HCT116 (cell line): ENCODE measurements around the gene DNAJC7. TPM values are rescaled to one million over a fixed set of nuclear protein-coding genes. Genes with fewer than 3 reads are reported as not detected.

Source experiments
- ATAC-seq: fragments of 200-7000 bp; cut with Tn5 transposase; 2 replicates; pipeline ENCODE4 v1.9.1; 2020; ENCODE audit warnings: mild to moderate bottlenecking, moderate library complexity
- BruUV-seq: library from RNA; stranded (reverse); fragments of 400-500 nt; replicated peaks from 2 replicates; lab custom pipeline; 2021; lab: Mats Ljungman, UMichigan
- CTCF ChIA-PET: fragments of 300-600 bp; sonication (Branson Sonifier 250); formaldehyde crosslinking; loops from one replicate; lab custom pipeline; 2021; ENCODE audit warnings: antibody characterized with exemption; lab: Charles Lee
- POLR2A ChIA-PET: fragments of 300-600, 350-600 bp; sonication (Branson Sonifier 250); formaldehyde crosslinking; loops from one replicate; lab custom pipeline; 2021; ENCODE audit warnings: antibody characterized with exemption; lab: Charles Lee
- RAD21 ChIA-PET, 2 experiments: fragments of 300-600 bp; sonication (Branson Sonifier 250); formaldehyde crosslinking; loops; one replicate each; lab custom pipeline; 2023; ENCODE audit warnings: low total read pairs in 2 of 2; ENCODE audit not compliant: uncharacterized antibody in 2 of 2, unreplicated experiment in 2 of 2, low non-redundant PET in 1 of 2; lab: Charles Lee
- DNase-seq: peaks from one replicate; pipeline ENCODE4 v3.0.0-alpha.2; 2010; ENCODE audit warnings: low read depth, low spot score
- H2AFZ ChIP-seq: fragments of 200-600 bp; shearing (Covaris generic), sonication (generic); 2 replicates; pipeline ENCODE4 v1.6.1; 2017; ENCODE audit warnings: low read depth, mixed run types, mixed read lengths, antibody characterized with exemption, low read length; ENCODE audit not compliant: poor library complexity, severe bottlenecking
- H3K27ac ChIP-seq: 2 replicates; pipeline ENCODE4 v1.5.1; 2012; ENCODE audit warnings: low read depth, low read length
- H3K27me3 ChIP-seq: fragments of 200-600 bp; sonication (generic); 2 replicates; pipeline ENCODE4 v1.6.1; 2016; ENCODE audit warnings: mixed run types, low read length, mixed read lengths; ENCODE audit not compliant: insufficient read depth
- H3K36me3 ChIP-seq, 2 experiments: fragments of 200-500 bp in 1 of 2; fragments of 200-600 bp in 1 of 2; sonication (Bioruptor generic) in 1 of 2; sonication (generic) in 1 of 2; 2 replicates each; pipeline versions ENCODE4 v1.5.1 to v1.6.1; 2014 to 2016; ENCODE audit warnings: low read length in 2 of 2, inconsistent platforms in 1 of 2, mixed read lengths in 1 of 2, mixed run types in 1 of 2; ENCODE audit not compliant: insufficient read depth in 2 of 2, control insufficient read depth in 1 of 2
- H3K4me1 ChIP-seq, 2 experiments: fragments of 200-600 bp in 1 of 2; sonication (generic) in 1 of 2; 2 replicates each; pipeline versions ENCODE4 v1.5.1 to v1.6.1; 2012 to 2017; ENCODE audit warnings: low read length in 2 of 2, inconsistent platforms in 1 of 2, mild to moderate bottlenecking in 1 of 2, mixed read lengths in 1 of 2, mixed run types in 1 of 2, moderate library complexity in 1 of 2; ENCODE audit not compliant: insufficient read depth in 2 of 2, control insufficient read depth in 1 of 2
- H3K4me2 ChIP-seq: fragments of 200-600 bp; sonication (generic); 2 replicates; pipeline ENCODE4 v1.6.1; 2017; ENCODE audit warnings: mixed run types, low read length, mixed read lengths
- H3K4me3 ChIP-seq, 2 experiments: fragments of 200-600 bp in 1 of 2; sonication (generic) in 1 of 2; replicated peaks in 1 of 2; 2 replicates each; pipeline ENCODE4 v1.5.1; 2011 to 2016; ENCODE audit warnings: low read length in 2 of 2, control low read depth in 1 of 2, low read depth in 1 of 2, mild to moderate bottlenecking in 1 of 2, mixed read lengths in 1 of 2, mixed run types in 1 of 2
- H3K79me2 ChIP-seq: fragments of 200-600 bp; sonication (generic); 2 replicates; pipeline ENCODE4 v1.6.1; 2017; ENCODE audit warnings: mild to moderate bottlenecking, mixed run types, low read length, moderate library complexity, mixed read lengths; ENCODE audit not compliant: insufficient read depth
- H3K9ac ChIP-seq: fragments of 200-600 bp; sonication (generic); 2 replicates; pipeline ENCODE4 v1.6.1; 2016; ENCODE audit warnings: low read length, mixed read lengths
- H3K9me2 ChIP-seq: fragments of 200-600 bp; sonication (generic), shearing (Covaris generic); 2 replicates; pipeline ENCODE4 v1.6.1; 2017; ENCODE audit warnings: mixed run types, mild to moderate bottlenecking, moderate library complexity; ENCODE audit not compliant: insufficient read depth
- H3K9me3 ChIP-seq, 2 experiments: fragments of 200-500 bp in 1 of 2; fragments of 200-600 bp in 1 of 2; sonication (Bioruptor generic) in 1 of 2; sonication (generic) in 1 of 2; 2 replicates each; pipeline ENCODE4 v1.6.1; 2014 to 2017; ENCODE audit warnings: low read length in 2 of 2, mixed read lengths in 2 of 2, inconsistent platforms in 1 of 2, low read depth in 1 of 2, mild to moderate bottlenecking in 1 of 2, mixed run types in 1 of 2, moderate library complexity in 1 of 2; ENCODE audit not compliant: control insufficient read depth in 1 of 2, insufficient read depth in 1 of 2
- H4K20me1 ChIP-seq: fragments of 200-600 bp; sonication (generic), shearing (Covaris generic); 2 replicates; pipeline ENCODE4 v1.6.1; 2017; ENCODE audit warnings: mixed run types, mild to moderate bottlenecking, moderate library complexity; ENCODE audit not compliant: insufficient read depth
- CBX3 ChIP-seq: IDR thresholded peaks from 2 replicates; pipeline ENCODE4 v1.6.1; 2012; ENCODE audit warnings: low read depth
- CEBPB ChIP-seq: IDR thresholded peaks from 2 replicates; pipeline ENCODE4 v1.6.1; 2012; ENCODE audit warnings: low read depth
- EGR1 ChIP-seq: IDR thresholded peaks from 2 replicates; pipeline ENCODE4 v1.6.1; 2012; ENCODE audit warnings: low read depth
- ELF1 ChIP-seq: IDR thresholded peaks from 2 replicates; pipeline ENCODE4 v1.6.1; 2012; ENCODE audit warnings: low read depth, borderline replicate concordance
- EZH2phosphoT487 ChIP-seq: fragments of 200-600 bp; IDR thresholded peaks from 2 replicates; pipeline ENCODE4 v1.6.1; 2018; ENCODE audit warnings: antibody characterized with exemption, borderline replicate concordance
- FOSL1 ChIP-seq: IDR thresholded peaks from 2 replicates; pipeline ENCODE4 v1.6.1; 2012; ENCODE audit warnings: low read depth
- JUND ChIP-seq: IDR thresholded peaks from 2 replicates; pipeline ENCODE4 v1.6.1; 2012
- MAX ChIP-seq: IDR thresholded peaks from 2 replicates; pipeline ENCODE4 v1.6.1; 2012
- POLR2A ChIP-seq: IDR thresholded peaks from 2 replicates; pipeline ENCODE4 v1.7.0; 2011; ENCODE audit warnings: borderline replicate concordance; ENCODE audit not compliant: insufficient read depth, insufficient read length; ENCODE audit errors: extremely low read depth
- POLR2AphosphoS5 ChIP-seq: IDR thresholded peaks from 2 replicates; pipeline ENCODE4 v1.6.1; 2011; ENCODE audit warnings: mild to moderate bottlenecking, low read depth, low read length, moderate library complexity
- RAD21 ChIP-seq: IDR thresholded peaks from 2 replicates; pipeline ENCODE4 v1.6.1; 2012; ENCODE audit warnings: low read depth, mild to moderate bottlenecking
- SRF ChIP-seq: IDR thresholded peaks from 2 replicates; pipeline ENCODE4 v1.6.1; 2012; ENCODE audit warnings: low read depth
- TCF7L2 ChIP-seq: IDR thresholded peaks from 2 replicates; pipeline ENCODE4 v1.7.0; 2011; ENCODE audit warnings: borderline replicate concordance, inconsistent platforms; ENCODE audit not compliant: insufficient read depth, insufficient read length; ENCODE audit errors: extremely low read depth
- YY1 ChIP-seq: IDR thresholded peaks from 2 replicates; pipeline ENCODE4 v1.6.1; 2011; ENCODE audit warnings: low read length, low read depth, moderate library complexity, mild to moderate bottlenecking; ENCODE audit not compliant: insufficient replicate concordance; ENCODE audit errors: extremely low read depth
- ZFX ChIP-seq: fragments of 450-650 bp; IDR thresholded peaks from 2 replicates; pipeline ENCODE4 v1.6.1; 2017
- ZNF274 ChIP-seq: fragments of 200-500 bp; sonication (Bioruptor generic); IDR thresholded peaks from 2 replicates; pipeline ENCODE4 v1.6.1; 2014; ENCODE audit warnings: mild to moderate bottlenecking, low read depth, low read length, inconsistent platforms
- intact Hi-C: fragments of 100-400 bp; cut with micrococcal nuclease; formaldehyde crosslinking; loops from 2 replicates; pipeline ENCODE4 v1.10.0; 2022
- total RNA-seq: library from RNA; stranded (reverse); gene quantifications from one replicate; pipeline ENCODE4 v1.2.1, GENCODE V29; 2021; ENCODE audit not compliant: unreplicated experiment
- TF ChIP-seq, protein P1 (sequence below): IDR thresholded peaks from 2 replicates; pipeline ENCODE4 v1.6.1; 2012
- TF ChIP-seq, protein P2 (sequence below): IDR thresholded peaks from 2 replicates; pipeline ENCODE4 v1.6.1; 2011; ENCODE audit warnings: mild to moderate bottlenecking, low read length, moderate library complexity; ENCODE audit not compliant: insufficient replicate concordance; ENCODE audit errors: extremely low read depth

The DNAJC7 gene
- total RNA-seq, 1 experiment from 2014 or later, result 113 TPM

DNA sequence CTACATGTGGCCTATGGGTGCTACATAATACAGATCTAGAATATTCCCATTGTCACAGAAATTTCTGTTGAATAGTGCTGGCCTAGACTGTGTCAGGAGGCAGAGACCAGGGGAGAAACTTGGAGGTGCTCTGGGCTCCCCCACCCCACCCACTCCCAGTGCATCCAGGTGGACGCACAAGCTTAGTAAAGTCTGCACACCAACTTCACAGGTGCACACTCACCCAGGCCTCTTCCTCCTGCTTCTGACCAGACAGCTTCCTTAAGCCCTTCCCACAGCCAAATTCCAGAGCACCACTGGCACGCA, 58.3 kb downstream of the DNAJC7 start:
- intact Hi-C loops, result no loop called here
- ChIA-PET POLR2A (interaction anchor here (0.8 to 1.1 kb wide), 2 partner anchors 28 to 270 kb away, joined by 3 to 4 read pairs; partner anchors contain the start of gene ODAD4), CTCF (interaction anchor here (0.6 to 1.8 kb wide), 5 partner anchors 29 to 263 kb away, joined by 3 to 6 read pairs (median 4); partner anchors contain the start of gene ODAD4), RAD21 (interaction anchor here (0.7 to 1.4 kb wide), 3 partner anchors 29 to 222 kb away, joined by 3 to 4 read pairs (median 4); partner anchors contain the start of gene ODAD4 (in 1 of the 2))
- ATAC-seq, result no peak
- TF ChIP-seq SRF (no peak), CBX3 (no peak), FOSL1 (no peak), POLR2AphosphoS5 (no peak), ZFX (no peak), RAD21 (no peak), EGR1 (no peak), ZNF274 (no peak)
- TF ChIP-seq, protein P1, sequence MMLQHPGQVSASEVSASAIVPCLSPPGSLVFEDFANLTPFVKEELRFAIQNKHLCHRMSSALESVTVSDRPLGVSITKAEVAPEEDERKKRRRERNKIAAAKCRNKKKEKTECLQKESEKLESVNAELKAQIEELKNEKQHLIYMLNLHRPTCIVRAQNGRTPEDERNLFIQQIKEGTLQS, result no peak
- Histone ChIP-seq H3K9me3 (no peaks in the 10 kb centered on the region), H2AFZ (no peak overlapping the region), H3K9me2 (no peaks in the 10 kb centered on the region), H3K79me2 (no peaks in the 10 kb centered on the region), H3K36me3 (no peaks in the 10 kb centered on the region), H3K4me3 (no peak overlapping the region), H3K9ac (no peak overlapping the region), H3K27ac (no peak overlapping the region), H4K20me1 (no peaks in the 10 kb centered on the region), H3K4me1 (no peaks in the 10 kb centered on the region), H3K4me2 (no peak overlapping the region), H3K27me3 (no peaks in the 10 kb centered on the region)
- no peak for DNase-seq
- BruUV-seq, result no TSS peak

DNA sequence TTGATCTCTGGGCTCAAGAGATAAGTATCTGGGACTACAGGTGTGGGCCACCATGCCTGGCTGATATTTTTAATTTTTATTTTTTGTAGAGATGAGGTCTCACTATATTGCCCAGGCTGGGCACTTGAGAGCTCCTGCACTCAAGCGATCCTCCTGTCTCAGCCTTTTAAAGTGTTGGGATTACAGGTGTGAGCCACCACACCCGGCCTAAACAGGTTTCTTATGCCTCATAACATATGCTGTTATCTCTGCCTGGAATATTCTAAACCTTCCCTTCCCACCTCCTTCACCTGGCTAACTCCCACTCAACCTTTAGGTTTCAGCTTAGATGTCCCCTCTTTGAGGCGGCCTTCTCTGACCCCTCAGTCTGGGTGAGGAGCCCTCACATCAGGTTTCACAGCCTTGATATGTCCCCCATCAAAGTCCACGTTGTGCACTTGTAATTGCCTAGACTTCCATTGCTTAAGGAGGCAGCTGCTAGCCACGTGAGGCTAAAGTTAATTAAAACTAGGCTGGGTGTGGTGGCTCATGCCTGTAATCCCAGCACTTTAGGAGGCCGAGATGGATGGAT, 59.3 kb downstream of the DNAJC7 start:
- intact Hi-C loops, result no loop called here
- CTCF ChIA-PET, result interaction anchor here (0.6 to 1.5 kb wide), 2 partner anchors 21 to 28 kb away, joined by 3 read pairs; partner anchors contain the start of gene ODAD4
- H3K9me3 ChIP-seq, result no peaks in the 10 kb centered on the region
- no peaks in the 10 kb centered on the region for H4K20me1 ChIP-seq
- H3K27ac ChIP-seq, result no peak overlapping the region
- H3K4me1 ChIP-seq, result no peaks in the 10 kb centered on the region
- H3K27me3 ChIP-seq, result no peaks in the 10 kb centered on the region
- H3K79me2 ChIP-seq, result no peaks in the 10 kb centered on the region
- RAD21 ChIA-PET, result no interaction called here
- H3K9ac ChIP-seq, result no peak overlapping the region
- ATAC-seq (no peak), DNase-seq (no peak)
- POLR2A ChIA-PET, result interaction anchor here (0.8 kb wide), 1 partner anchor 8 kb away, joined by 3 read pairs; no protein-coding TSS in a partner anchor
- H2AFZ ChIP-seq, result no peak overlapping the region
- no TSS peak for BruUV-seq
- no peak overlapping the region for H3K4me3 ChIP-seq
- H3K4me2 ChIP-seq, result no peak overlapping the region
- H3K36me3 ChIP-seq, result no peaks in the 10 kb centered on the region
- H3K9me2 ChIP-seq, result no peaks in the 10 kb centered on the region
- TF ChIP-seq ZFX (no peak), CBX3 (no peak), MAX (no peak), POLR2A (no peak), YY1 (no peak), JUND (no peak), CEBPB (no peak), TCF7L2 (no peak), ELF1 (no peak), EZH2phosphoT487 (no peak)
- TF ChIP-seq, protein P2, sequence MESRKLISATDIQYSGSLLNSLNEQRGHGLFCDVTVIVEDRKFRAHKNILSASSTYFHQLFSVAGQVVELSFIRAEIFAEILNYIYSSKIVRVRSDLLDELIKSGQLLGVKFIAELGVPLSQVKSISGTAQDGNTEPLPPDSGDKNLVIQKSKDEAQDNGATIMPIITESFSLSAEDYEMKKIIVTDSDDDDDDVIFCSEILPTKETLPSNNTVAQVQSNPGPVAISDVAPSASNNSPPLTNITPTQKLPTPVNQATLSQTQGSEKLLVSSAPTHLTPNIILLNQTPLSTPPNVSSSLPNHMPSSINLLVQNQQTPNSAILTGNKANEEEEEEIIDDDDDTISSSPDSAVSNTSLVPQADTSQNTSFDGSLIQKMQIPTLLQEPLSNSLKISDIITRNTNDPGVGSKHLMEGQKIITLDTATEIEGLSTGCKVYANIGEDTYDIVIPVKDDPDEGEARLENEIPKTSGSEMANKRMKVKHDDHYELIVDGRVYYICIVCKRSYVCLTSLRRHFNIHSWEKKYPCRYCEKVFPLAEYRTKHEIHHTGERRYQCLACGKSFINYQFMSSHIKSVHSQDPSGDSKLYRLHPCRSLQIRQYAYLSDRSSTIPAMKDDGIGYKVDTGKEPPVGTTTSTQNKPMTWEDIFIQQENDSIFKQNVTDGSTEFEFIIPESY, result no peak
